HG03342 (cell line): ENCODE data around the gene LARP1B.
A peak's percentile ranks its signal among the peaks of the same experiment; 100 is the strongest.
"Not testable (repeated sequence)": the region's sequence is repeated elsewhere in the genome, so short reads cannot be mapped to it uniquely, and the experiment has no call there.

Experiments
- ATAC-seq: cut with Tn5 transposase; IDR thresholded peaks from one replicate; pipeline ENCODE4 v1.9.1; 2021; ENCODE audit warnings: mild to moderate bottlenecking, moderate library complexity; ENCODE audit not compliant: unreplicated experiment

Gene LARP1B

GRCh38 chr4:128220286-128221235 is 159.4 kb downstream of the LARP1B start:
- peak; percentile 87 for ATAC-seq

- ATAC-seq, result no peak
Observed at GRCh38 chr4:128221586-128221985, 160.5 kb downstream of the LARP1B start.

- no peak for ATAC-seq
Observed at GRCh38 chr4:128225148-128225547, 164.0 kb downstream of the LARP1B start.

GRCh38 chr4:128227991-128228571 is 167.0 kb downstream of the LARP1B start:
- ATAC-seq, result no peak

- ATAC-seq, result no peak
Observed at GRCh38 chr4:128228845-128229795, 168.0 kb downstream of the LARP1B start.

GRCh38 chr4:128232719-128233118 is 171.6 kb downstream of the LARP1B start:
- no peak for ATAC-seq

GRCh38 chr4:128234836-128235235 is 173.7 kb downstream of the LARP1B start:
- ATAC-seq, result no peak

- ATAC-seq, result no peak
Observed at GRCh38 chr4:128241019-128241418, 179.9 kb downstream of the LARP1B start.

GRCh38 chr4:128241425-128241913 is 180.4 kb downstream of the LARP1B start:
- ATAC-seq, result no peak

GRCh38 chr4:128241981-128242380 is 180.9 kb downstream of the LARP1B start:
- ATAC-seq, result no peak

GRCh38 chr4:128242601-128243000 is 181.5 kb downstream of the LARP1B start:
- ATAC-seq, result no peak

- ATAC-seq, result no peak
Observed at GRCh38 chr4:128244379-128244778, 183.3 kb downstream of the LARP1B start.

- not testable (repeated sequence) for ATAC-seq
Observed at GRCh38 chr4:128245391-128245790, 184.3 kb downstream of the LARP1B start.

- no peak for ATAC-seq
Observed at GRCh38 chr4:128247906-128248305, 186.8 kb downstream of the LARP1B start.

GRCh38 chr4:128249787-128250668 is 188.9 kb downstream of the LARP1B start:
- no peak for ATAC-seq

GRCh38 chr4:128255906-128256305 is 194.8 kb downstream of the LARP1B start:
- ATAC-seq, result no peak

- ATAC-seq, result no peak
Observed at GRCh38 chr4:128256539-128256938, 195.4 kb downstream of the LARP1B start.

- ATAC-seq, result not testable (repeated sequence)
Observed at GRCh38 chr4:128258166-128258565, 197.1 kb downstream of the LARP1B start.

GRCh38 chr4:128259889-128260288 is 198.8 kb downstream of the LARP1B start:
- not testable (repeated sequence) for ATAC-seq
